Prostate gland (tissue), 2 donors: ENCODE results near the gene CD47.

Experiments
- POLR2AphosphoS5 ChIP-seq: sonication (generic); formaldehyde crosslinking; IDR thresholded peaks from one replicate; pipeline ENCODE4 v1.6.1; 2017; ENCODE audit warnings: antibody characterized with exemption
- TF ChIP-seq, protein P1 (sequence below), 4 experiments: fragments of 200-600 bp in 2 of 4; fragments of 450-650 bp in 2 of 4; sonication (generic) in 2 of 4; IDR thresholded peaks; 1 replicate in 3 of 4; 2 replicates in 1 of 4; pipeline ENCODE4 v1.5.1; 2016 to 2019; ENCODE audit warnings: antibody characterized with exemption in 4 of 4, mild to moderate bottlenecking in 2 of 4, moderate library complexity in 2 of 4

DNA sequence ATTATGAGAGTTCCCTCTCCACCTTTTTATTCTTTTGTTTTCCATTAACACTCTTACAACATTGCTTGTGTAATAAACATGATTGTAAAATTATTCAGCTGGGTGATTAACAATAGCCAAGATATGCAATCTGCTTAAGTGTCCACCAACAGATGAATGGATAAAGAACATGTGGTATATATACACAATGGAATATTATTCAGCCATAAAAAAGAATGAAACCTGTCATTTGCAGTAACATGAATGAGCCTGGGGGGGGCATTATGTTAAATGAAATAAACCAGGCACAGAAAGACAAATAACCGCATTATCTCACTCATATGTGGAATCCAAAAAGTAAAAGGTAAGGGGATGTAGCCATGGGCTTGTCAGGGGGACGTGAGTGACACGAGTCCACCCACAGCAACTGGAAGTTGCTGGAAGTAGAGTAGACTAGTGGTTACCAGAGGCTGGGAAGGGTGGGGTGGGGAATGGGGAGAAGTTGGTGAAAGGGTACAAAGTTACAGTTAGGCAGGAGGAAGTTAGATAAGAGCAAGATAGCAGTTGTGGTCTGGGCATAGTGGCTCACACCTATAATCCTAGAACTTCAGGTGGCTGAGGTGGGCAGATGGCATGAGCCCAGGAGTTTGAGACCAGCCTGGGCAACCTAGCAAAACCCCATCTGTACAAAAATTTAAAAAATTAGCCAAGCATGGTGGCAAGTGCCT is 28.7 kb upstream of the CD47 start:
- TF ChIP-seq POLR2AphosphoS5, result no peak
- TF ChIP-seq, protein P1, sequence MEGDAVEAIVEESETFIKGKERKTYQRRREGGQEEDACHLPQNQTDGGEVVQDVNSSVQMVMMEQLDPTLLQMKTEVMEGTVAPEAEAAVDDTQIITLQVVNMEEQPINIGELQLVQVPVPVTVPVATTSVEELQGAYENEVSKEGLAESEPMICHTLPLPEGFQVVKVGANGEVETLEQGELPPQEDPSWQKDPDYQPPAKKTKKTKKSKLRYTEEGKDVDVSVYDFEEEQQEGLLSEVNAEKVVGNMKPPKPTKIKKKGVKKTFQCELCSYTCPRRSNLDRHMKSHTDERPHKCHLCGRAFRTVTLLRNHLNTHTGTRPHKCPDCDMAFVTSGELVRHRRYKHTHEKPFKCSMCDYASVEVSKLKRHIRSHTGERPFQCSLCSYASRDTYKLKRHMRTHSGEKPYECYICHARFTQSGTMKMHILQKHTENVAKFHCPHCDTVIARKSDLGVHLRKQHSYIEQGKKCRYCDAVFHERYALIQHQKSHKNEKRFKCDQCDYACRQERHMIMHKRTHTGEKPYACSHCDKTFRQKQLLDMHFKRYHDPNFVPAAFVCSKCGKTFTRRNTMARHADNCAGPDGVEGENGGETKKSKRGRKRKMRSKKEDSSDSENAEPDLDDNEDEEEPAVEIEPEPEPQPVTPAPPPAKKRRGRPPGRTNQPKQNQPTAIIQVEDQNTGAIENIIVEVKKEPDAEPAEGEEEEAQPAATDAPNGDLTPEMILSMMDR (IDR thresholded peaks at IDR 0.05), result no peak
